Measurements from ENCODE around the gene GLTP. TPM values are rescaled to one million over a fixed set of nuclear protein-coding genes. Genes with fewer than 3 reads are reported as not detected.

GLTP gene
- polyA plus RNA-seq, 3 donors from 2014 or later = 64.8 to 95.1 (median 71.9) TPM

- no peak for DNase-seq
- Mint-ChIP-seq H3K9me3 (no peaks in the 10 kb centered on the region), H3K4me1 (peaks cover 13 to 19% of the 10 kb centered on the region in 2 donors), H3K4me3 (no peak overlapping the region), H3K27ac (no peak overlapping the region), H3K27me3 (ENCODE audit: low read depth in 3 of 3) (peaks cover under 1 to 5% (median 3%) of the 10 kb centered on the region in 3 donors), H3K36me3 (no peaks in the 10 kb centered on the region)
These were observed 39.0 kb downstream of the GLTP start for GRCh38 chr12:109841356-109841755.

- no peak overlapping the region for H3K27ac Mint-ChIP-seq
- H3K27me3 Mint-ChIP-seq (ENCODE audit: low read depth in 3 of 3) = peaks cover 3 to 4% (median 3%) of the 10 kb centered on the region in 3 donors
- H3K4me3 Mint-ChIP-seq = no peak overlapping the region
- H3K36me3 Mint-ChIP-seq = no peaks in the 10 kb centered on the region
- H3K9me3 Mint-ChIP-seq = no peaks in the 10 kb centered on the region
- peaks cover 10 to 14% of the 10 kb centered on the region in 2 donors for H3K4me1 Mint-ChIP-seq
- no peak for DNase-seq
These were observed 39.9 kb downstream of the GLTP start for GRCh38 chr12:109840305-109841074.

GRCh38 chr12:109839444-109839843, 40.9 kb downstream of the GLTP start:
- no peak overlapping the region for H3K4me3 Mint-ChIP-seq
- DNase-seq = no peak
- no peaks in the 10 kb centered on the region for H3K36me3 Mint-ChIP-seq
- no peak overlapping the region for H3K27ac Mint-ChIP-seq
- peaks cover 4% of the 10 kb centered on the region in 2 donors for H3K4me1 Mint-ChIP-seq
- H3K27me3 Mint-ChIP-seq (ENCODE audit: low read depth in 3 of 3) = peaks cover 3 to 4% (median 3%) of the 10 kb centered on the region in 3 donors
- H3K9me3 Mint-ChIP-seq = no peaks in the 10 kb centered on the region

GRCh38 chr12:109836916-109837315, 43.4 kb downstream of the GLTP start:
- DNase-seq = no peak
- Mint-ChIP-seq H3K27ac (no peak overlapping the region), H3K36me3 (no peaks in the 10 kb centered on the region), H3K4me3 (no peak overlapping the region), H3K9me3 (no peaks in the 10 kb centered on the region), H3K27me3 (ENCODE audit: low read depth in 3 of 3) (peaks cover 4 to 9% (median 8%) of the 10 kb centered on the region in 3 donors), H3K4me1 (peaks cover 0 to 1% of the 10 kb centered on the region in 2 donors)

- Mint-ChIP-seq H3K4me3 (no peak overlapping the region), H3K36me3 (no peaks in the 10 kb centered on the region), H3K27me3 (ENCODE audit: low read depth in 3 of 3) (peaks cover 7 to 10% (median 8%) of the 10 kb centered on the region in 3 donors), H3K27ac (no peak overlapping the region), H3K9me3 (no peaks in the 10 kb centered on the region), H3K4me1 (peaks cover 0 to 1% of the 10 kb centered on the region in 2 donors)
- no peak for DNase-seq
These were observed 44.5 kb downstream of the GLTP start for GRCh38 chr12:109835827-109836226.

GRCh38 chr12:109833307-109834189, 46.8 kb downstream of the GLTP start, which contains the start of gene TRPV4:
Gene TRPV4, minus strand, starts transcription at chr12:109833398. Its CDS starts 18,602 bp downstream, at chr12:109814796.
- Mint-ChIP-seq H3K36me3 (no peaks in the 10 kb centered on the region), H3K4me1 (no peaks in the 10 kb centered on the region), H3K27ac (no peak within 1 kb of the TSS), H3K27me3 (ENCODE audit: low read depth in 3 of 3) (peaks cover 6 to 10% (median 8%) of the 10 kb centered on the region in 3 donors), H3K9me3 (no peaks in the 10 kb centered on the region), H3K4me3 (peak within 1 kb of the TSS in 1 of 5 donors; percentile 31)
- no peak for DNase-seq

- Mint-ChIP-seq H3K27ac (no peak overlapping the region), H3K36me3 (no peaks in the 10 kb centered on the region), H3K4me1 (no peaks in the 10 kb centered on the region), H3K4me3 (no peak overlapping the region), H3K9me3 (no peaks in the 10 kb centered on the region), H3K27me3 (ENCODE audit: low read depth in 3 of 3) (peaks cover 8 to 10% (median 9%) of the 10 kb centered on the region in 3 donors)
- no peak for DNase-seq
These were observed 47.6 kb downstream of the GLTP start for GRCh38 chr12:109832541-109833306.

- H3K9me3 Mint-ChIP-seq = no peaks in the 10 kb centered on the region
- no peaks in the 10 kb centered on the region for H3K36me3 Mint-ChIP-seq
- H3K4me3 Mint-ChIP-seq = no peak overlapping the region
- H3K4me1 Mint-ChIP-seq = no peaks in the 10 kb centered on the region
- H3K27ac Mint-ChIP-seq = no peak overlapping the region
- DNase-seq = no peak
- peaks cover 8 to 9% (median 8%) of the 10 kb centered on the region in 3 donors for H3K27me3 Mint-ChIP-seq (ENCODE audit: low read depth in 3 of 3)
These were observed 48.4 kb downstream of the GLTP start for GRCh38 chr12:109831929-109832328.

GRCh38 chr12:109831365-109831764, 49.0 kb downstream of the GLTP start:
- H3K36me3 Mint-ChIP-seq = no peaks in the 10 kb centered on the region
- no peak overlapping the region for H3K4me3 Mint-ChIP-seq
- peaks cover 8 to 9% (median 8%) of the 10 kb centered on the region in 3 donors for H3K27me3 Mint-ChIP-seq (ENCODE audit: low read depth in 3 of 3)
- DNase-seq = no peak
- H3K4me1 Mint-ChIP-seq = no peaks in the 10 kb centered on the region
- H3K9me3 Mint-ChIP-seq = no peaks in the 10 kb centered on the region
- H3K27ac Mint-ChIP-seq = peak overlapping the region in 1 of 6 donors; percentile 20

GRCh38 chr12:109830718-109831117, 49.6 kb downstream of the GLTP start:
- no peak for DNase-seq
- Mint-ChIP-seq H3K27me3 (ENCODE audit: low read depth in 3 of 3) (peaks cover 5 to 9% (median 8%) of the 10 kb centered on the region in 3 donors), H3K27ac (peak overlapping the region in 1 of 6 donors; percentile 20), H3K4me3 (no peak overlapping the region), H3K36me3 (no peaks in the 10 kb centered on the region), H3K9me3 (no peaks in the 10 kb centered on the region), H3K4me1 (no peaks in the 10 kb centered on the region)

GRCh38 chr12:109830267-109830666, 50.1 kb downstream of the GLTP start:
- DNase-seq = no peak
- Mint-ChIP-seq H3K27me3 (ENCODE audit: low read depth in 3 of 3) (peaks cover 5 to 9% (median 8%) of the 10 kb centered on the region in 3 donors), H3K27ac (no peak overlapping the region), H3K9me3 (no peaks in the 10 kb centered on the region), H3K4me3 (no peak overlapping the region), H3K4me1 (no peaks in the 10 kb centered on the region), H3K36me3 (no peaks in the 10 kb centered on the region)

GRCh38 chr12:109829667-109830066, 50.7 kb downstream of the GLTP start:
- Mint-ChIP-seq H3K4me3 (no peak overlapping the region), H3K27me3 (ENCODE audit: low read depth in 3 of 3) (peaks cover 5 to 9% (median 8%) of the 10 kb centered on the region in 3 donors), H3K4me1 (no peaks in the 10 kb centered on the region), H3K27ac (no peak overlapping the region), H3K9me3 (no peaks in the 10 kb centered on the region), H3K36me3 (no peaks in the 10 kb centered on the region)
- DNase-seq = no peak

GRCh38 chr12:109828754-109829511, 51.4 kb downstream of the GLTP start:
- no peak for DNase-seq
- no peak overlapping the region for H3K27ac Mint-ChIP-seq
- H3K36me3 Mint-ChIP-seq = no peaks in the 10 kb centered on the region

More at GRCh38 chr12:109828754-109829511, 51.4 kb downstream of the GLTP start:
- Mint-ChIP-seq H3K27me3 (ENCODE audit: low read depth in 3 of 3) (peaks cover 5 to 10% (median 6%) of the 10 kb centered on the region in 3 donors), H3K9me3 (no peaks in the 10 kb centered on the region), H3K4me1 (no peaks in the 10 kb centered on the region), H3K4me3 (no peak overlapping the region)
